ENCODE results near the gene SCGB1C1. TPM values are rescaled to one million over a fixed set of nuclear protein-coding genes. Genes with fewer than 3 reads are reported as not detected.
"Not testable (repeated sequence)": the region's sequence is repeated elsewhere in the genome, so short reads cannot be mapped to it uniquely, and the experiment has no call there.

SCGB1C1 gene
- total RNA-seq, 2 donors from 2014 or later = not detected

GRCh38 chr11:214083-214482, 21.2 kb downstream of the SCGB1C1 start:
- intact Hi-C loops (cut with DNase I, micrococcal nuclease) = no loop called here
- no peak for ATAC-seq
- DNase-seq = no peak

DNA sequence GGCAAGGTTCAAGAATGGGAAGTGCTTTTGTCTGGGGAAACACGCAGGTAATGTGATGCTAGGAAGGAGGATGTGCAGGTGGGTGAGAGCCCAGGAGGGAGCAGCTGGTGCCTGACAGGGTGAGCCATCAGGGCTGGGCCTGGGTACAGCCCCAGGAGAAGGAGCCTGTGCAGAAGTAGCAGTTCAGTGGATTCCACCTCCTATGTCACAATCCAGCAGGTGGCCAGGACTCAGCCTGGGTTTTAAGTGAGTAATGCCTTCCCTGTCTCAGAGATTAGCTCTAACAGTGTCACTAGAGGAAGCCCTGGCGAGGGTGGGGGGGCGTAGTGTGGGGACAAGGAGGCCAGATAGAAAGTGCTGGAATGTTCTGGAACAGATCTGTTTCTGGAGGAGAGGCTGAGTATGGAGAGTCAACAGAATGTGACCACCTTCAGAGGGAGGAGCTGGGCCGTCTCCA, 22.7 kb downstream of the SCGB1C1 start:
- DNase-seq (no peak), ATAC-seq (peak; percentile 19)
- intact Hi-C loops (cut with DNase I, micrococcal nuclease) = no loop called here

DNA sequence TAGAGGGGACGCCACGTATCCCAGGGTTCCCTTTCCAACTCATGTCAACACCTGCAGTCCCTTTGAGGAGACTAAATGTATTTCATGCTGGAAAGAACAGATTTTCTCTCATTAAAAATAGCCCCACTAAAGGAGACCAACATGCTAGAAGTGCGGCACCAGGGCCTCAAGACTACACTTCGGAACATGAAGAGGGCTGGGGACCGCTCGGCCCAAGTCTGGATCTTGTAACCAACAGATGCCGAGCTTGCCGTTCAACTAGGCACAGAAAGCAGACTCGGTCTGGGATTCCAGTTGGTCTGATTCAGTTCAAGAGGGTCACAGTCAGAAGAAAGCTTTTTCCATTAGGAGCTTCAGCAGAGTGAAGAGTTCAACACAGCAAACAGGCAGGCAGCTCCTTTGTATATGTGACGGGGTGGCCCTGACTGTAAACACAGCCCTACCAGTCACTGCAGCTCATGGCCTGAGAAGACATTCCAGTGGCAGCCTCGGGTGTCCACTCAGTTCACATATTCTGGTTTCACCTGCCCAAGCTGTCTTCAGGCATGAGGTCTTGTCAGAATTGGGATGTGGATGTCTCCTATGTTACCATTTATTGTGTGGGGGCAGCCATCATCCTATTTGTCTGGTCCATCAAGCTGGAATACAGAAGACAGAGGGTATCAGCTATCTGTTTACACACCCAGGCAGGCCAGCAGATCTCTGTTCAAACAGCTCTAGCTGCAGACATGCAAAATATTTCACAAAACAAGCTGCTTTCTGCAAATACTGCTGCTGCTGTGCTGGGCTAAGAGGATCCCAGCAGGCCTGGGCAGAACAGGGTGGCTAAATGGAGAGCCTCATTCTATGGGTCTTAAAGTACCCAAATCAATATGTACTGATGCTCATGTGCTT, 23.4 kb downstream of the SCGB1C1 start:
- DNase-seq (no peak), ATAC-seq (no peak)
- intact Hi-C loops (cut with DNase I, micrococcal nuclease) = no loop called here

GRCh38 chr11:217704-218103, 24.8 kb downstream of the SCGB1C1 start:
- ATAC-seq (peak; percentile 8), DNase-seq (peak in 1 of 2 donors; percentile 1)
- intact Hi-C loops (cut with DNase I, micrococcal nuclease) = no loop called here

DNA sequence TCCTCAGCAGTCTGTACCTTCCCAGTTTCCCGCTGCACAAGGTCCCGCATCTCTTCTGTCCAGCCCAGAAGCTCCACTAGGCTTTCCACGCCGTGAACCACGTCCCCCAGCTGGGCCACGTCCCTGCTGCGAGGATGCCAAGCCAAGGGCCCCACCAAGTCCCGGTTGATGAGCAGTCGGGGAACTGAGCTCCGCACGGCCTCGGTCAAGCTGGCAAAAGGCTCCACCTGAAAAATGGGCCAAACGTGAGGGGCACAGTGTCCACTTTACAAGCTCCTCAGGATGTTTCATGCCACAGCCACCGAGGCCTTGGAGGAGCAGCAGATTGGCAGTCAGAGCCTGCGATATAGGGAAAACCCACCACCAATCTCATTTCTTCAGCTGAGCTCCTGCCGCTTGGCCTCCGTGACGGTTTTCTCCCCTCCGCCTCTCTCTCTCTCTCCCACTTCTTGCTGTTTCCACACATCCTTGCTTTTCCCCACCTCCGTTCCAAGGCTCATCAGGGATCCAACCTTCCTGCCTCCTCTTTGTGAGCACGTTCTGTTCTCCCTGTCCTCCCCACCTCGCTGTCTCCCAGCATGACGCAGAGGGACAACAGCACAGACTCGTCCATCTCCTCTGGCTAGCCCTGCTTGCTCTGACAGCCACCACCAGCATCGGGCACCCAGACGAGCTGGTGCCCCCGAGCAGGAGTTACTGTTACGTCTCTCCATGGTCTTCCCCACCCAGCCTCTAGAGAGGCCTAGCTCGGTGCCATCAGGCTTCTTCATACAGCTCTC, 26.1 kb downstream of the SCGB1C1 start:
- no peak for DNase-seq
- no peak for ATAC-seq
- intact Hi-C loops (cut with DNase I, micrococcal nuclease) = no loop called here

GRCh38 chr11:220641-221215, 27.9 kb downstream of the SCGB1C1 start:
- intact Hi-C loops (cut with DNase I, micrococcal nuclease); DNase-seq; ATAC-seq: not testable (repeated sequence)

- DNase-seq (no peak), ATAC-seq (no peak)
- intact Hi-C loops (cut with DNase I, micrococcal nuclease) = no loop called here
Observed at GRCh38 chr11:221539-221938, 28.7 kb downstream of the SCGB1C1 start.

- ATAC-seq = no peak
- intact Hi-C loops (cut with DNase I, micrococcal nuclease) = no loop called here
- no peak for DNase-seq
Observed at GRCh38 chr11:221998-222789, 29.3 kb downstream of the SCGB1C1 start.

GRCh38 chr11:223026-223789, 30.3 kb downstream of the SCGB1C1 start:
- no peak for DNase-seq
- no peak for ATAC-seq
- intact Hi-C loops (cut with DNase I, micrococcal nuclease) = no loop called here

DNA sequence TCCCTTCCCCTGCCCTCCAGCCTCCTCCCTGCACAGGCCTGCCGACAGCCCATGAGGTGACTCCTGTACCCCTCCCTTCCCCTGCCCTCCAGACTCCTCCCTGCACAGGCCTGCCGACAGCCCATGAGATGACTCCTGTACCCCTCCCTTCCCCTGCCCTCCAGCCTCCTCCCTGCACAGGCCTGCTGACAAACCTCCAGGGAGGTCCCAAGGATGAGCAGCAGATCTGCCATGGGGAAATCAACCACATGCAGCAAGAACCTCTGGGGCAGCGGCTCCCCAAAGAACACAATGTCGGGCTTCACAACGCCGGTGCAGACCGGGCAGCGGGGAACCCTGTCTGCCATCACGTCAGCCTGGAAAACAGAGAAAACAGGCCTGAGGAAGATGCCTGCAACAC, 31.0 kb downstream of the SCGB1C1 start:
- no peak for ATAC-seq
- no peak for DNase-seq
- intact Hi-C loops (cut with DNase I, micrococcal nuclease) = no loop called here

DNA sequence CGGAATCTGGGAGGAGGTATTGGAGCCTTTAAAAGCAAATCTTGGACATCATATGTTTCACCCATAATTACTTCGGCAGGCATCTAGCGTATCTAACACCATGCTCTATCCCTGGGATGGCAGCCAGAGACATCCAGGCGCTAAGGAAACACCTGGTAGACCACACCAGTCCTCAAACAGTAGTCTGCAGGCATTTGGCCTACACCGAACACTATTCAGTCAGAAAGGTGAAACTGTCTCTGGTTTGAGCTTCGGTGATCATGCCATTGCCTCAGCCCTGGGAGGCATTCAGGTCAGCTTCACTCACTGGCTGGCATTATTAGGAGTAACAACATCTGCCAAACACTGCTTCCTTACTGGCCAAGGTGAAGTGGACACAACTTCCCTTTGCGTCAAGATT, 31.5 kb downstream of the SCGB1C1 start:
- no peak for DNase-seq
- ATAC-seq = no peak
- intact Hi-C loops (cut with DNase I, micrococcal nuclease) = no loop called here

GRCh38 chr11:225734-226453, 33.0 kb downstream of the SCGB1C1 start:
- intact Hi-C loops (cut with DNase I, micrococcal nuclease) = no loop called here
- no peak for DNase-seq
- ATAC-seq = no peak

- DNase-seq = no peak
- intact Hi-C loops (cut with DNase I, micrococcal nuclease) = no loop called here
- no peak for ATAC-seq
Observed at GRCh38 chr11:227824-228379, 35.0 kb downstream of the SCGB1C1 start.

GRCh38 chr11:230431-230830, 37.6 kb downstream of the SCGB1C1 start:
- DNase-seq = no peak
- ATAC-seq = no peak
- intact Hi-C loops (cut with DNase I, micrococcal nuclease) = no loop called here

GRCh38 chr11:232783-233565, 40.1 kb downstream of the SCGB1C1 start:
- ATAC-seq (no peak), DNase-seq (no peak)
- intact Hi-C loops (cut with DNase I, micrococcal nuclease) = no loop called here

GRCh38 chr11:235180-235579, 42.3 kb downstream of the SCGB1C1 start:
- intact Hi-C loops (cut with DNase I, micrococcal nuclease) = no loop called here
- no peak for DNase-seq
- no peak for ATAC-seq

DNA sequence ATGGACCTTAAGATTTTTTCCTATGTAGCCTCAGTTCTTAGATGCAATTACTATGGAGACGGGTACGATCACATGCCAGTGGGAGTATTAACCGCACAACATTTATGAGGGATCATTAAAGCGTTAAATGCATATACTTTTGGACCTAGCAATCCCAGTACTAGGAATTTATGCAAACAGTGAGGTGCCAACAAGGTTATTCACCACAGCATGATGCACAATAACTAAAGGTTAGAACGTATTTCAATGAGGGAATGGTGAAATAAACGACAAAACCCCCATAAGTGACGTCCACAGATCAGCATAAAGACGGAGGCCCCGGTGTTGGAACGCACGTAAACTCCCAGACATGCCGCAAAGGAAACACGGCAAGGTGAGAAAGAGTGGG, 42.7 kb downstream of the SCGB1C1 start:
- peak; percentile 12 for ATAC-seq
- intact Hi-C loops (cut with DNase I, micrococcal nuclease) = no loop called here
- DNase-seq = no peak

Data from left colon (tissue), 2 donors.